Testis (tissue), 3 donors: ENCODE measurements around the gene MTCL1. TPM values are rescaled to one million over a fixed set of nuclear protein-coding genes. Genes with fewer than 3 reads are reported as not detected.

Experiments used
- DNase-seq: peaks from one replicate; pipeline ENCODE4 v3.0.0-alpha.2; 2019
- H3K27ac ChIP-seq, 2 donors: fragments of 200-600 bp; sonication (generic); one replicate each; pipeline ENCODE4 v1.5.1; 2019
- H3K27me3 ChIP-seq: fragments of 200-600 bp; sonication (generic); one replicate; pipeline ENCODE4 v1.5.1; 2019
- H3K36me3 ChIP-seq: fragments of 200-600 bp; sonication (generic); one replicate; pipeline ENCODE4 v1.5.1; 2017; ENCODE audit warnings: low read depth; ENCODE audit errors: missing control alignments
- H3K4me1 ChIP-seq: fragments of 200-600 bp; sonication (generic); one replicate; pipeline ENCODE4 v1.5.1; 2019
- H3K4me3 ChIP-seq, 2 donors: fragments of 200-600 bp; sonication (generic); one replicate each; pipeline ENCODE4 v1.5.1; 2017 to 2019
- H3K9me3 ChIP-seq: fragments of 200-600 bp; sonication (generic); one replicate; pipeline ENCODE4 v1.5.1; 2017
- POLR2A ChIP-seq: fragments of 450-650 bp; IDR thresholded peaks from one replicate; pipeline ENCODE4 v1.6.1; 2017; ENCODE audit warnings: antibody characterized with exemption, mild to moderate bottlenecking, moderate library complexity
- whole genome bisulfite sequencing, 2 donors: methylation state at CpG; one replicate each; pipeline ENCODE4 v1.1.5; 2018; 5-methylcytosine and 5-hydroxymethylcytosine counted together
- intact Hi-C: fragments of 100-400 bp; cut with DNase I; formaldehyde crosslinking; loops from one replicate; pipeline ENCODE4 v1.15.1; 2023; ENCODE audit warnings: low total_unique reads
- polyA plus RNA-seq: library from polyadenylated mRNA; stranded (reverse); fragments of 350-450 nt; fragmentation: Illumina TruSeq; extraction: RNeasy Lipid Tissue Mini Kit (QIAGEN cat#74804); gene quantifications from one replicate; pipeline ENCODE4 v1.2.3, GENCODE V29; 2014; ENCODE audit warnings: low read depth, low replicate concordance; ENCODE audit not compliant: insufficient read depth
- total RNA-seq, 2 donors: library from RNA; depleted of rRNA; stranded (reverse); fragments of >200 nt; gene quantifications; one replicate each; pipeline ENCODE4 v1.2.3, GENCODE V29; 2016
- TF ChIP-seq, protein P1 (sequence below), 3 experiments: fragments of 450-650 bp in 2 of 3; fragments of 200-600 bp in 1 of 3; sonication (generic) in 1 of 3; IDR thresholded peaks; one replicate each; pipeline ENCODE4 v1.5.1; 2016 to 2019; ENCODE audit warnings: antibody characterized with exemption in 3 of 3, mild to moderate bottlenecking in 2 of 3, moderate library complexity in 1 of 3

The MTCL1 gene
- total and polyA plus RNA-seq, 3 donors from 2014 or later = 27.5 to 139 (median 95.8) TPM

DNA sequence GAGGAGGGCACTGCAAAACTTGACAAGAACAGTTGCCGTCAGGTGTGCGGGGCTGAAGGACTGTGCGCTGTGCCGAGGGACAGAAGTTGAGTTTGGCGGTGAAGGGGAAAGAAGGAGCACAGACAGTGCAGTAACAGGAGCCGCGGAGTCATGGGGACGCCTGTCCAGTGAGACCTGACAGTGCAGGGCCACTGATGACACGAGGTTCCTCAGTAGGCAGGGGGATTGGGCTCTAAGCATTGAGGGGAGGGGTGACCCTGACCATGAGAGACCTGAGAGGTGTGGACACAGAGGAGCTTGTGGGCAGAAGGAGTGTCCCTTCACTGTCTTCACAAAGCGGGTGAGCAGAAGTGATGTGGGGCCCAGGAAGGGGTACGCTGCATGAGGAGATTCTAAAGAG, 104.8 kb downstream of the MTCL1 start:
- Histone ChIP-seq H3K4me3 (no peak overlapping the region), H3K27me3 (no peaks in the 10 kb centered on the region), H3K9me3 (no peaks in the 10 kb centered on the region), H3K27ac (no peak overlapping the region), H3K4me1 (no peaks in the 10 kb centered on the region), H3K36me3 (no peaks in the 10 kb centered on the region)
- no peak for DNase-seq
- TF ChIP-seq, protein P1, sequence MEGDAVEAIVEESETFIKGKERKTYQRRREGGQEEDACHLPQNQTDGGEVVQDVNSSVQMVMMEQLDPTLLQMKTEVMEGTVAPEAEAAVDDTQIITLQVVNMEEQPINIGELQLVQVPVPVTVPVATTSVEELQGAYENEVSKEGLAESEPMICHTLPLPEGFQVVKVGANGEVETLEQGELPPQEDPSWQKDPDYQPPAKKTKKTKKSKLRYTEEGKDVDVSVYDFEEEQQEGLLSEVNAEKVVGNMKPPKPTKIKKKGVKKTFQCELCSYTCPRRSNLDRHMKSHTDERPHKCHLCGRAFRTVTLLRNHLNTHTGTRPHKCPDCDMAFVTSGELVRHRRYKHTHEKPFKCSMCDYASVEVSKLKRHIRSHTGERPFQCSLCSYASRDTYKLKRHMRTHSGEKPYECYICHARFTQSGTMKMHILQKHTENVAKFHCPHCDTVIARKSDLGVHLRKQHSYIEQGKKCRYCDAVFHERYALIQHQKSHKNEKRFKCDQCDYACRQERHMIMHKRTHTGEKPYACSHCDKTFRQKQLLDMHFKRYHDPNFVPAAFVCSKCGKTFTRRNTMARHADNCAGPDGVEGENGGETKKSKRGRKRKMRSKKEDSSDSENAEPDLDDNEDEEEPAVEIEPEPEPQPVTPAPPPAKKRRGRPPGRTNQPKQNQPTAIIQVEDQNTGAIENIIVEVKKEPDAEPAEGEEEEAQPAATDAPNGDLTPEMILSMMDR (IDR thresholded peaks at IDR 0.05) = no peak
- TF ChIP-seq POLR2A = no peak
- 93 to 96% methylated on average over 11 of the region's 11 CpGs for WGBS, 2 donors
- intact Hi-C loops = no loop called here

DNA sequence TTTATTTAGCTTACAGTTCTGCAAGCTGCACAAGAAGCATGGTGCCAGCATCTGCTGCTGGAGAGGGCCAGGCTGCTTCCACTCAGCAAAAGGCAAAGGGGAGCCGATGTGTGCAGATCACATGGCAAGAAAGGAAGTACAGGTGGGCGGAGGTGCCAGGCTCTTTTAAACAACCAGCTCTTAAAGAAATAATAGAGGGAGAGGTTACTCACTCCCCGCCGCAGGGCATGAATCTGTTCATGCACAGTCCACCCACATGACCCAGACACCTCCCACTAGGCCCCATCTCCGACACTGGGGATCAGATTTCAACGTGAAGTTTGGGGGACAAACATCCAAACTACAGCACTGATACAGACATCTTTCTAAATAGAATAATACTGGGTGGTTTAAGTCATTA, 105.8 kb downstream of the MTCL1 start:
- Histone ChIP-seq H3K9me3 (no peaks in the 10 kb centered on the region), H3K4me3 (no peak overlapping the region), H3K27me3 (no peaks in the 10 kb centered on the region), H3K27ac (no peak overlapping the region), H3K4me1 (no peaks in the 10 kb centered on the region), H3K36me3 (no peaks in the 10 kb centered on the region)
- 83 to 87% methylated on average over 6 of the region's 6 CpGs for WGBS, 2 donors
- intact Hi-C loops = no loop called here
- TF ChIP-seq POLR2A = no peak
- TF ChIP-seq, protein P1 (IDR thresholded peaks at IDR 0.05) = no peak
- no peak for DNase-seq

DNA sequence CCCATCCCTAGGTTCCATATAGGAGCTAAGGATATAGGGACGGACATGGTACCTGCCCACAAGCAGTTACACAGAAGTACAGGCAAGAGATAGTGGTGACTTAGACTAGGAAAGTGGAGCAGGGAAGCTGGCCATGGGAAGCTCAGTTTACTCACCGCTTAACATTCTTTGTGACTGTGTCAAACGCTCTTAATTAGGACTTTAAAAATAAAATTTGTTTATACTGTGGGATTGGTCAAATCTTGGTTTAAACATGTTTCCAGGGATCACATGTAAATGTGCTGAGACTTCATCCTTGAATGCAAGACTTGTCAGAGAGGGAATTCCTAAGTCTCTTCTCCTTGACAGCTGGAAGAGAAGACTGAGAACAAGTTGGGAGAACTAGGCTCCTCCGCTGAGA, 107.3 kb downstream of the MTCL1 start:
- no peaks in the 10 kb centered on the region for H3K9me3 ChIP-seq
- intact Hi-C loops = no loop called here
- TF ChIP-seq, protein P1 (IDR thresholded peaks at IDR 0.05) = no peak
- no peak for TF ChIP-seq POLR2A
- H3K4me3 ChIP-seq = no peak overlapping the region
- no peaks in the 10 kb centered on the region for H3K4me1 ChIP-seq
- H3K27ac ChIP-seq = no peak overlapping the region
- no peaks in the 10 kb centered on the region for H3K27me3 ChIP-seq
- 92 to 93% methylated on average over 4 of the region's 4 CpGs for WGBS, 2 donors
- no peaks in the 10 kb centered on the region for H3K36me3 ChIP-seq
- DNase-seq = no peak

DNA sequence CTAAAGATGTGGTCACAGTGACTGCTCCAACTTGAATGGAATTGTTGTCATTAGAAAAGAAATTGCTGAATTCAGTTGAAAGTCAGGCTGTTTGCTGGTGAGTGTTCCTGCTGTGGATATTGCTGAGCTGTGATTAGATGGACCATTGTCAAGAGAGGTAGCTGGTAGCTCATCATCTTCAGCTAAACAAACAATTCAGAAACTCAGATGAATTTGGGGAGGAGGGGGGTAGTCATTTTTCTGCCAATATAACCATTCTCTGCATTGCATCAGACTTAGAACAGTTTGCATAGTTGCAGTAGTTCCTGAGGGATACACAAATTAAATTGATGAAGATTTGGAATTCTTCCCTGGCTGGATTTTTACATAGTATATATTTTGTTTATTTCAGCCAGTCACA, 108.3 kb downstream of the MTCL1 start:
- H3K27ac ChIP-seq = no peak overlapping the region
- intact Hi-C loops = no loop called here

DNA sequence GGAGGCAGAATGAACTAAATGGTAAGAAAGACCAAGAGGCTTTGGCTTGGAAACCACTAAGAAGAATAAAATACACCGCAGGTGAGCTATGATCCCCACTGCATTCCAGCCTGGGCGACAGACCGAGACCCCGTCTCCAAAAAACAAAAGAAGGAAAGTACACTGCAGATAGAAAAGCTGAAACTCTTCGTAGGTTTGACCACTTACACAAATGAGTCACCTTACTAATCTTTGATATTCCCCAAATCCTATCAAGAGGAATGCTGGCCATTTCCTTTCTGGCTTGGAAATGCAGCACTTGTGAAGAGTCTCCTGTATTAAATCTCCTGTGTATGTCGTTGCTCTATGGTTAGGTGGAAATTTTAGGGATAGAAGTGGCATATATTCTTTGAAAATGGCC, 108.8 kb downstream of the MTCL1 start:
- Histone ChIP-seq H3K27ac (no peak overlapping the region), H3K27me3 (no peaks in the 10 kb centered on the region), H3K4me3 (no peak overlapping the region), H3K36me3 (no peaks in the 10 kb centered on the region), H3K4me1 (no peaks in the 10 kb centered on the region), H3K9me3 (no peaks in the 10 kb centered on the region)
- DNase-seq = no peak
- 88 to 89% methylated on average over 6 of the region's 6 CpGs for WGBS, 2 donors
- TF ChIP-seq POLR2A = no peak
- TF ChIP-seq, protein P1 (IDR thresholded peaks at IDR 0.05) = no peak
- intact Hi-C loops = no loop called here

More for the DNA sequence above, 108.3 kb downstream of the MTCL1 start:
- H3K36me3 ChIP-seq = no peaks in the 10 kb centered on the region
- TF ChIP-seq, protein P1 (IDR thresholded peaks at IDR 0.05) = no peak
- TF ChIP-seq POLR2A = no peak
- no peak overlapping the region for H3K4me3 ChIP-seq
- no peaks in the 10 kb centered on the region for H3K27me3 ChIP-seq
- no peaks in the 10 kb centered on the region for H3K9me3 ChIP-seq
- no peaks in the 10 kb centered on the region for H3K4me1 ChIP-seq
- DNase-seq = no peak
